GM18511 (cell line): ENCODE results near the gene NPFFR1.
A peak's percentile ranks its signal among the peaks of the same experiment; 100 is the strongest.
"Not testable (repeated sequence)": the region's sequence is repeated elsewhere in the genome, so short reads cannot be mapped to it uniquely, and the experiment has no call there.

ENCODE experiments used
- ATAC-seq: cut with Tn5 transposase; IDR thresholded peaks from one replicate; pipeline ENCODE4 v1.9.1; 2021; ENCODE audit warnings: mild to moderate bottlenecking, moderate library complexity; ENCODE audit not compliant: unreplicated experiment

NPFFR1 gene

DNA sequence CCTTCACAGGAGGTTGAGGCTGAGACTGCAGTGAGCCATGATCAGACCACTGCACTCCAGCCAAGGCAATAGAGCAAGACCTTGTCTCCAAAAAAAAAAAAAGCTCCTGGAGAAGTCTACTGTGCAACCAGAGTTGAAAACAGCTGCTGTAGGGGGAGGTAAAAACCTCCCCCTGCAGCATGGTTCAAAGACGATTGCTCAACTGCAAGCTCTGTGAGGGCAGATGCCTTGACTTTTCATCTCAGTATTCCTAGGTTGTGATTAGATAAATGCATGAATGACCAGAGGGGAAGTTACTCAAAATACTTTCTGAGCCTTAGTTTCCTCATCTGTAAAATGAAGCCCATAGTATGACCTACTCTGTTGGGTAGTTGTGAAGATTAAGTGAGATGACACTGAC is 25.6 kb downstream of the NPFFR1 start:
- ATAC-seq: no peak

DNA sequence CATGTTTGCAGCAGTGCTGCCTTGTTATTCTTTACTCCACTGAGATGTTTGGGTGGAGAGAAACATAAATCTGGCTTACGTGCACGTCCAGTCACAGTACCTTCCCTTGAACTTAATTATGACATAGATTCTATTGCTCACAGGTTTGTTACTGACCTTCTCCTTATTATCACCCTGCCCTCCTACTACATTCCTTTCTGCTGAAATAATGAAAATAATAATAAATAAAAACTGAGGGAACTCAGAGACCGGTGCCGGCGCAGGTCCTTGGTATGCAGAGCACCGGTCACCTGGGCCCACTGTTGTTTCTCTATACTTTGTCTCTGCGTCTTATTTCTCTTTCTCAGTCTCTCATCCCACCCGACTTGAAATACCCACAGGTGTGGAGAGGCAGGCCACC is 26.0 kb downstream of the NPFFR1 start:
- ATAC-seq: not testable (repeated sequence)

DNA sequence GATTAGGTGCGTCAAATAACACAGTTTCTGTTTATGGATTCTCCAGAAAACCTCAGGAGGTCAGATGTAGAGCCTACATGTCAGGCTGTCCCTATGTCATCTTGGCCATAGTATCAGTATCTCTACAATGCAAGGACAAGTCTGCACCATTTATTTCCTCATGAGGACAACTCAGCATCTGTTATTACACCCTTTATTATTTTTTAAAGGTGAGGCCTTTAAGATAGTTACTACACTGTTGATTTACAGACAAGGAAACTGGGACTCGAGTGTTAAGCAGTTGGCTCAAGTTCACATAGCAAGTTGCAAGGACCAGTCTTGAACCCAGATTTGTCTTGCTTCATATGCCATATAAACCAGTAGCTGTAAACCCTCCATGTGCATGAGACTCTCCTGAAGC is 27.3 kb downstream of the NPFFR1 start:
- ATAC-seq: no peak

DNA sequence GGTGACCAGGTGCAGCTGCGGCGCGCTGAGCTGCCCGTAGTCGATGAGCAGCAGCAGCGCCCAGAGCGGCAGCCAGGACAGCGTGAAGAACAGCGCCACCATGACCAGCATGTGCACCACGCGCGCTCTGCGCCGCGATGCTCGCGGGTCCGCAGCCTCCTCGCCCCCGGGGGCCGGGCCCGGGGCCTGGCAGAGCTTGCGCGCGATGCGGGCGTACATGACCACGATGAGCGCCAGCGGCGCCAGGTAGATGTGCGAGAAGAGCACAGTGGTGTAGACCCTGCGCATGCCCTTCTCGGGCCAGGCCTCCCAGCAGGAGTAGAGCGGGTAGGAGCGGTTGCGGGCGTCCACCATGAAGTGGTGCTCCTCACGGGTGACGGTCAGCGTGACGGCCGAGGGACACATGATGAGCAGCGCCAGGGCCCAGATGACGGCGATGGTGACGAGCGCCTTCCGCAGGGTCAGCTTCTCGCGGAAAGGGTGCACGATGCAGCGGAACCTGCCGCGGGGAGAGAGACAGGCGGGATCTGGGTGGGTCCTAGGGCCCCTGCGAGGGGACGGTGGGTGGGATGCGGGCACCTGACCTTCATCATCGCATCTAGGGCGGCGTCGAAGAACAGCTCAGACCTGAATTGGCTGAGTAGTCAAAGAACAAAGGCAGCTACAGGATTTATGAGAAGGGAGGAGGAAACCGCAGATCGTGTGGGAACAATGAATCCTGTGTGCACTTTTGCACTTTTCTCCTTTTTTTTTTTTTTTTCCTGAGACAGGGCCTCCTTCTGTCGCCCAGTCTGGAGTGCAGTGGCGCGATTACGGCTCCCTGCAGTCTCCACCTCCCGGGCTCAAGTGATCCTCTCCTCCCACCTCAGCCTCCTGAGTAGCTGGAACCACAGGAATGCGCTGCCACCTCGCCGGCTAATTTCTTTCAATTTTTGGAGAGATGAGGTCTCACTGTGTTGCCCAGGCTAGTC is 28.2 kb downstream of the NPFFR1 start:
- ATAC-seq: no peak

DNA sequence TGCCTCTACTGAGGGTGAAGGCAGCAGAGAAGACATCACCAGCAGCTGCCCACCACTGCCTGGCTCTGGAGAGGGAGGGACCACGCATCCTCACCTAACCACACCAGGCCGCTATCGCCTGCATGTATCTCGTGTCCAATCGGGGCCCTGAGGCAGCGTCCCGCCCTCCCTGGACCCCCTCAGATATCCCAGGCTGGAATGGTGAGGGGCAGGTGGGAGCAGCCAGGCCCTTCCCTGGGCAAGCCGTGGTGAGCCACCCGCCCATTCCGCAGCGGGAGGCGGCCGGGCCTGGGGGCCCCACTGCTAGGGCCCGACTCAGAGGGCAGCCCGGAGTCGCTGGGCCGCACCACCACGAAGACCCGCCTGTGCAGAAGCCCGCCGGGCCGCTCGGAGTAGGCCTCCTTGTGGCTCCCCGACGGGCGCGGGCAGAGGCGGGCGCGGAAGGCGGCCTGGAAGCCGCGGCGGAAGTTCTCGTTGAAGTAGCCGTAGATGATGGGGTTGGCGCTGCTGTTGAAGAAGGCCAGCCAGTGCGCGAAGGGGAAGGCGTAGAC is 29.0 kb downstream of the NPFFR1 start:
- ATAC-seq: no peak

DNA sequence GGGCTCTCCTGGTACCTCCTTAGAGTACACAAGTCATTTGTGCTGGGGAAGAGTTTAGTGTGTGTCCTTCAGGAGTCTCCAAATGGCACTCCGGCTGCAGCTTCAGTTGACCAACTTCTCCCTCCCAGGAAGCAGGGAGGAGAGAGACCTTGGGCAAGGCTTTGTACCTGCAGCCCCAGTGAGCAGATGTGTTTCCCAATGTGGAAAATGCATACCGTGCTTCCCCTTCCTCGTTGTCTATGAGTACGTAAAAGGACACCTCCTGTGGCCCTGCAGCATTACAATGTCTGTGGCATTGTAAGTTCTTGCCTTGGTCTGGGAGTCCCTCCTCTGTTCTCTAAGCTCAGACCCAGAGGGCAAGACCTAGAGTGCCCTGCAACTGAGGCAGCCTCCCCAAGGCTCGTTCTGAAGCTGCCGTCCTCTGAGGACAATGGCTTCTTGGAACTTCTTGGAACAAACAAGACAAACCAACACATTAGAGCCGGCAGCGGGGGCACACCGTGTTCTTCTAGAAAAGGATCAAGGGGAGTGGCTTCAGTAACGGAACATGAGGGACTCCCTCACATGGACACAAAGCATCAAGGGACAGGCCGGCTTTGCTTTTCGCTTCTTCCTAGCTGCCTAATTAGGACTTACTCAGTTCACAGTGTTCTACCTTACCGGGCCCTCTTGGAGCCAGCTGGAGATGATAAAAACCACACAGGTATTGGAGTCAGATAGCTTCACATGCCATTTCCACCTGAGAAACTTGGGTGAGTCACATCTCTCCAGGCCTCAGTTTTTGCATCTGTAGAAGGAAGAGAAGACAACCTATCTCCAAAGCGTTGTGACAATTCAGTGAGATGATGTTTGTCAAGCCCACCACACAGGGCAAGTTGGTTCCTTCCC is 29.7 kb downstream of the NPFFR1 start:
- no peak for ATAC-seq

DNA sequence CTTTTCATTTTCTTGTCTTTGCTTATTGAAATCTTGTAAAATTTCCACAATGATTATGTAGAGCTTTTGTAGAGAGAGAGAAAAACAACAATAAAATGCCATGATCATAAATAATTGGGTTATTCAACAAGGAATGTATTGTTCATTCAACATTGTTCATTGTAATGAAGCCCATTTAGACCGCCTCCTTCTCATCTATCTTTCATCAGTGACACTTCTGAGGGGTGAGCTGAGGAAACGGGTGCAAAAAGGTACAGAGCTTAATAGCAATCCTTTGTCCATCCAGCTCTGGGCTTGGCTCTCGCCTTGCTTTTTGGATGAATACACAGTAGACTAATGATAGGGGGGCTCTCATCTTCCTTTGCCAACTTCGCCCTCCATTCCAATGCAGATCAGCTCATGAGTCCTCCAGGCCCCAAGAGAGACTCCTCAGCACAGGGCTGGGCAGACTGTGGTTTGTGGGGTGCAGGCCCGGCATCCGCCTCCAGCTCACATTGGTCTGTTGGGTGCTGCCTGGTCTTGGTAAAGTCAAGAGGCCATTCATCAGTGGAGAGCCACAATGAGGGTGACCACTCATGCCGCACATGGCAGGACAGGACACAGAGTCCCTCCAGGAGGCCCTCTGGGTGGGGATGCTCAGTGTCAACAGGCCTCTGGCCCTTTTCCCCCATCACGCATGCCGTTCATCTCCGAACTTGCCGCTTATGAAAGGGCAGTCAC is 32.7 kb downstream of the NPFFR1 start:
- no peak for ATAC-seq

DNA sequence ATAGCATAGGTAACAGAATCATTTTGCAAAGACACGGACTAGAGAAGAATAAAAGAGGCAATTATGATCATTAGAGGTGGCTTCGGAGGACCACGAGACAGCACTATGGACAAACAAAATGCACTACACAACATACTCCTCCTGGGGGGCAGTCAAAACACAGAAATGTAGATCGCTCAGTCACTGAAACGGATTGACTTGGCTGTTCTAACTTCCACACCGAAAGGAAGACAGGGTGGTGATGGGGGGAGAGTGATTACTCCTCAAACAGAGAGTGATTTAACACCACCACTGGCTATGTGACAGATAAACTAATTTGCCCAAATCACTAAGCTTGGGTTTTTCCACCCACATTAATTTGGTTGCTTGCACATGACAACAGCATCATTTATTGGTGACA is 36.4 kb downstream of the NPFFR1 start:
- ATAC-seq: no peak

DNA sequence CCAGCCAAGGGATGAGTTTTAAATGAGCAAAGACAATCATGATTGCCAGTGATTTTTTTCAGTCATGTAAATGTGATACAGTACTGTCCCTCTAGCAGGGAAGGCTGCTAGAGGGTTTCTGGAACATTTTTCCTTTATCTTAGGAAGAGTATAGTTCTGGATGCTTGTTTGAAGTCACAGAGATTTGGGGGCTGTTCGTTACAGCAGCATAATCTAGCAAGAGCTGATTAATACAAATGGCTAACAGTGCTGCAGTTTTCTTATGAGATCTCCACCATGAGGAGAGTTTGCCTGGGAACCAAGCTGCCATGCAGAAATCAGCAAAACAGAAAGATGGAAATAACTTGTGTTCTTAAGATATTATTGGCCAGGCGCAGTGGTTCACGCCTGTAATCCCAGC is 42.7 kb downstream of the NPFFR1 start:
- ATAC-seq: no peak

DNA sequence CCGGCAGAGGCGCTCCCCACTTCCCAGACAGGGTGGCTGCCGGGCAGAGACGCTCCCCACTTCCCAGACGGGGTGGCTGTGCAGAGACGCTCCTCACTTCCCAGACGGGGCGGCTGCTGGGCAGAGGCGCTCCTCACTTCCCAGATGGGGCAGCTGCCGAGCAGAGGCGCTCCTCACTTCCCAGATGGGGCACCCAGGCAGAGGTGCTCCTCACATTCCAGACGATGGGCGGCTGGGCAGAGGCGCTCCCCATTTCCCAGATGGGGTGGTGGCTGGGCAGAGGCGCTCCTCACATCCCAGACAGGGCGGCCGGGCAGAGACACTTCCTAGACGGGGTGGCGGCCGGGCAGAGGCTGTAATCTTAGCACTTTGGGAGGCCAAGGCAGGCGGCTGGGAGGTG is 43.8 kb downstream of the NPFFR1 start:
- ATAC-seq: not testable (repeated sequence)

DNA sequence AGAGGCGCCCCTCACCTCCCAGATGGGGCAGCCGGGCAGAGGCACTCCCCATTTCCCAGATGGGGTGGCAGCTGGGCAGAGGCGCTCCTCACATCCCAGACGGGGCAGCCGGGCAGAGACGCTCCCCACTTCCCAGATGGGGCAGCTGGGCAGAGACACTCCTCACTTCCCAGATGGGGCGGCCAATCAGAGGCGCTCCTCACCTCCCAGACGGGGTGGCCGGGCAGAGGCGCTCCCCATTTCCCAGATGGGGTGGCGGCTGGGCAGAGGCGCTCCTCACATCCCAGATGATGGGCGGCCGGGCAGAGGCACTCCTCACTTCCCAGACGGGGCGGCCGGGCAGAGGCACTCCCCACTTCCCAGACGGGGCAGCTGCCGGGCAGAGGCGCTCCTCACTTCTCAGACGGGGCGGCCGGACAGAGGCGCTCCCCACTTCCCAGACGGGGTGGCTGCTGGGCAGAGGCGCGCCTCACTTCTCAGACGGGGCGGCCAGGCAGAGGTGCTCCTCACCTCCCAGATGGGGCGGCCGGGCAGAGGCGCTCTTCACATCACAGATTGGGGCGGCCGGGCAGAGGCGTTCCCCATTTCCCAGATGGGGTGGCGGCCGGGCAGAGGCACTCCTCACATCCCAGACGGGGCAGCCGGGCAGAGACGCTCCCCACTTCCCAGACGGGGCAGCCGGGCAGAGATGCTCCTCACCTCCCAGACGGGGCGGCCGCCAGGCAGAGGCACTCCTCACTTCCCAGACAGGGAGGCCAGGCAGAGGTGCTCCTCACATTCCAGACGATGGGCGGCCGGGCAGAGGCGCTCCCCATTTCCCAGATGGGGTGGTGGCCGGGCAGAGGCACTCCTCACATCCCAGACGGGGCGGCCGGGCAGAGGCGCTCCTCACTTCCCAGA is 44.5 kb downstream of the NPFFR1 start:
- ATAC-seq: not testable (repeated sequence)

DNA sequence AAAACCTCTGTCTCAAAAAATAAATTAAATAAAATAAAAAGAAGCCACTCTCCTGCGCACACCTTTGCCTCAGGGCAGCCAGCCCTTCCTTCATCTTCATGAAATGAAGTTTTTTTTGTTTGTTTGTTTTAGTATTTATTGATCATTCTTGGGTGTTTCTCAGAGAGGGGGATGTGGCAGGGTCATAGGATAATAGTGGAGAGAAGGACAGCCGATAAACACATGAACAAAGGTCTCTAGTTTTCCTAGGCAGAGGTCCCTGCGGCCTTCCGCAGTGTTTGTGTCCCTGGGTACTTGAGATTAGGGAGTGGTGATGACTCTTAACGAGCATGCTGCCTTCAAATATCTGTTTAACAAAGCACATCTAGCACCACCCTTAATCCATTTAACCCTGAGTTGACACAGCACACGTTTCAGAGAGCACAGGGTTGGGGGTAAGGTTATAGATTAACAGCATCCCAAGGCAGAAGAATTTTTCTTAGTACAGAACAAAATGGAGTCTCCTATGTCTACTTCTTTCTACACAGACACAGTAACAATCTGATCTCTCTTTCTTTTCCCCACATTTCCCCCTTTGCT is 45.8 kb downstream of the NPFFR1 start:
- not testable (repeated sequence) for ATAC-seq

DNA sequence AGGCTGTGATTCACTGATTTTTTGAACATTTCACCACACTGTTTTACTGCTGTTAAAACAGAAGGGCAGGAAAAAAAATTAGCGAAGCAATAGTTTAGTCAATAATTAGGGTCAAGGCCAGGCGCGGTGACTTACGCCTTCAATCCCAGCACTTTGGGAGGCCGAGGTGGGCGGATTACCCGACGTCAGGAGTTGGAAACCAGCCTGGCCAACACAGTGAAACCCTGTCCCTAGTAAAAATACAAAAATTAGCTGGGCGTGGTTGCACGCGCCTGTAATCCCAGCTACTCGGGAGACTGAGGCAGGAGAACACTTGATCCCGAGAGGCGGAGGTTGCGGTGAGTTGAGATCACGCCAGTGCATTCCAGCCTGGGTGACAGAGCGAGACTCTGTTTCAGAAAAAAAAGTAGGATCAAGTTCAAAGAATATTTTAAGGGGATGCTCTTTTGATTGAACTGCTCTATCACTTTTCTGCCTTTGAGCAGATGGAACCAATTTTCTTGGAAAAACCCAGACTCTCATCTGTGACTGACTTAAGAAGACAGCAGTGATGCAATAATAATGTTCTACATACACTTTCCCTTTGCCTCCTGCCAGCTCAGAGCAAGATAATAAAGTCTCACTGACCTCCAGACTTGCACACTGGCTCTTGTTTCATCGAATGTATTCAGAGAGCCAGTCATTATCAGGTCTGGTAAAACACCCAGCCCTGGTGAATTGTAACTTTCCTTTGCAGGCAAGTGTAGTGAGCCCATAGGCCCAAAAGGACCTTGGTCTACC is 48.9 kb downstream of the NPFFR1 start:
- no peak for ATAC-seq

DNA sequence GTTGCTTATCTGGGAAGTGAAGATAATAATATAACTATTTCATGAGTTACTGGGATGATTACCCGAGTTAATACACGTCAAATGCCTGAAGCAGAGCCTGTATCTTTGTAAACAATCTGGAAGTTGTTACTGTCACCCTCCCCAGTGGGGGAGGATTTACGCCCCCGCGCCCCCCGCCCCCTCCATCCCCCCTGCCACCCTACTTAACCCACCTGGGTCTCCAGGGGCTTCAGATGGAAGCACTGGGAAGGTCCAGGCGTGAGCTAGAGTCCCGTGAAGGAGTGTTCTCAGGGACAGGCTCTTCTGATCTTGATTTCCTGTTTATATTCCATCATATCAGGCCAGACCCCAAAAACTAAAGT is 49.9 kb downstream of the NPFFR1 start:
- no peak for ATAC-seq

DNA sequence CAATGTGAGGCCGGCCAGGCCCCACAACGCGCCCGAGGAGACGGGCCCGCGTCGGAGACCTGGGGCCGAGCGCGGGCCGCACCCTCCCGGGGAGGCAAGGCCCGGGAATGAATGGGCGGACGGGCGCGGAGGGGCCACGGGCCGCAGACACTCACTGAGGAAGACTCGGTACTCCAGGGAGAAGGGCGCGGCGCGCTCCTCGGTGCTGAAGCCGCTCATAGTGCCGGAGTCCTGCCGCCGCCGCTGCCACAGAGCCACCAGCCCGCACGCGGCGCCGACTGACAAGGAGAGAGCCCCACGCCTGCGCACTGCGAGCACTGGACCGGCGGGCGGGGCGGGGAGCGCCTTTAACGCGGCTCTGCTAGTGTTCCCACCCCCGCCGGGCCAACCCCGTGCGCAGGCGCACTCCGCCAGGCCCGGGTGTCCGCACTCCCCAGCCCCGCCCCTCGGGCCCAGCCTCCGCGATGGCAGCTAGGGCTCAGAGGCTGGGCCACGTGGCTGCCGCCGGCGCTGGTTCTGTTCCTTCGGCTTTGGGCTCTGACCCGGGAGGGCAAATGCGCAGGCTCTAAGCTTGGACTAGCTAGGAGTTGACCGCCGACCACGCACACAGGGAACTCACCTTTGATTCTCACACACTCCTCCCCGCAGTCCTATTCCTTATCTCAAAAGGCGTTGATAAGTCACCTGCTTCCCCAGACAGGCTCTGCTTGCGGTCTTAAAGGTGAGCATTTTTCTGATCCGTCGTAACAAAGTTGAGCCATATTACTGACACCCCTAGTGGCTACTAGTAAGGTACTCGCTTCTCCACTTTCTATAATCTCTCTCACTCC is 50.5 kb downstream of the NPFFR1 start, which contains the start of gene PPA1:
PPA1 (minus strand) TSS at position 321 of the 830 bp plus-strand sequence; CDS start at position 219, 102 bp downstream.
- peak; percentile 84 for ATAC-seq

DNA sequence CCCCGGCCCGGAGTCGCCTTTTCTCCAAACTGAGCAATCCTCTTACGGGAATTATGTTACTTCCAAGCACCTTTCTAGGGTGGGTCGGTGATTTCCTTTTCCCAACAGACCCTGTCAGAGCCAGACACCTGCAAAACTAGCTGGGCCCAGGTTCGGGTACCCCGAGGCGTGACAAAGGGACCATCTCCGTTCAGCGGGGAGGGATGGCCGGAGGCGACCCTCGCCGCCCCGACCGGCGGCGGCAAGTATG is 51.0 kb downstream of the NPFFR1 start:
- ATAC-seq: no peak

DNA sequence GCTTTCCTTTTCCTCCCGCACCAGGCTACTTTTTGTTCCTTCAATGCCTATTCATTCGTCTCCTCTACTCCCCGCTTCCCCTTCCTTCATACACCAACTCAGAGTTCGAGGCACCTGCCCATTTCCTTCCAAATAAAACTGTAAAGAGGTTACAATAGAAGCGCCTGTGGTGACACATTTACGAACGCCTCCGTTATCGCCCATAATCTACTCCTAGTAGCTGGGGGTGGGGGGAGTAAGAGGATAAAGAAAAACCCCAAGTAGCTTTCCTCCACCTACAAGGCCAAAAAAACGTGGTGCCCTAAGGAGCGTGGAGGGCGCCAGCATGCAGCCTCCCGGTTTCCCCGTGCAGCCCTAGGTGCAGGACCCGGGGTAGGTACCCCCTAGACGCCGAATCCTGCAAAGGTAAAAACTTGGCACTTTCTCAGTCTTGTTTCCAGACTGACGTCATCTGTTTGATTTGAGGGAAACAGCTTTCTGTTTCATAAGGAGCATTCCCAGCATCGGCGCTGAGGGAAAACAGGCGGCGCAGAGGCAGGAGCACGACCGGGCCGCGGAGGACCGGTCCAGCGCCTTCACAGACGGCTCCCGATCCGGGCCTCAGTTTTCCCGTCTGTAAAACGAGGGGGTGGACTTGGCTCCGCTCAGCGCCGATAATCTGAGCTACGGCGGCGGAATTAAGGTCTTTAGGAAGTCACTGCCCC is 51.5 kb downstream of the NPFFR1 start:
- no peak for ATAC-seq
